DND-41 (cell line): Measurements from ENCODE around the gene USPL1.

Source experiments
- CTCF ChIP-seq: IDR thresholded peaks from 2 replicates; pipeline ENCODE4 v1.5.1; 2012; ENCODE audit warnings: borderline replicate concordance, low read length, moderate library complexity, mild to moderate bottlenecking; ENCODE audit not compliant: poor library complexity, severe bottlenecking; ENCODE audit errors: extremely low read depth
- EZH2 ChIP-seq: IDR thresholded peaks from 3 replicates; pipeline ENCODE4 v1.6.1; 2012; ENCODE audit warnings: borderline replicate concordance, low read depth, mild to moderate bottlenecking, moderate library complexity, low read length, inconsistent platforms; ENCODE audit not compliant: severe bottlenecking

DNA sequence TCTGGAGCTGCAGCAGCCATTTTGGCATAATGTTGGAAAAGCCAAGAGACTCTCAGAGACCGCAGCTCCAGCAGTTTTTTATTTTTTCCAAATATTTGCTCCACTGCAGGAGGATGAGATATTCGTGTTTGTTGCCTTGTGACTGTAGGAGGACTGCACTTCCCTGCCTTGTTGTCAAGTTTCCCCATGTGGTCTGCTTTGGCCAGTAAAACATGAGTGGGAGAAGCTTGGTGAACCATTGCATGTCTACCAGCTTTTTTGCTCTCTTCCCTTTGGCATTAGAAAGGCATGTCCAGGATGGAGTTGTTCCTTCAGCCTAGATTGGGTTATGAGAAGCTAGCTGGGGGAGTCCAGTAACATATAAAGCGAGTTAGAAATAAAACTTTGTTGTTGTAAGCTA lies 69.9 kb downstream of the USPL1 start:
- no peak for TF ChIP-seq CTCF
- TF ChIP-seq EZH2, result no peak
